C4-2B (cell line): ENCODE data around the gene ZNF786.
A peak's percentile ranks its signal among the peaks of the same experiment; 100 is the strongest.

Experiments
- H3K27ac ChIP-seq: fragments of 450-650 bp; 2 replicates; pipeline ENCODE4 v1.5.1; 2017
- ZFX ChIP-seq: fragments of 450-650 bp; IDR thresholded peaks from 2 replicates; pipeline ENCODE4 v1.6.1; 2017
- TF ChIP-seq, protein P1 (sequence below): fragments of 450-650 bp; conservative IDR thresholded peaks from 2 replicates; pipeline ENCODE4 v1.5.1; 2017; ENCODE audit warnings: mild to moderate bottlenecking

Gene ZNF786, protein sequence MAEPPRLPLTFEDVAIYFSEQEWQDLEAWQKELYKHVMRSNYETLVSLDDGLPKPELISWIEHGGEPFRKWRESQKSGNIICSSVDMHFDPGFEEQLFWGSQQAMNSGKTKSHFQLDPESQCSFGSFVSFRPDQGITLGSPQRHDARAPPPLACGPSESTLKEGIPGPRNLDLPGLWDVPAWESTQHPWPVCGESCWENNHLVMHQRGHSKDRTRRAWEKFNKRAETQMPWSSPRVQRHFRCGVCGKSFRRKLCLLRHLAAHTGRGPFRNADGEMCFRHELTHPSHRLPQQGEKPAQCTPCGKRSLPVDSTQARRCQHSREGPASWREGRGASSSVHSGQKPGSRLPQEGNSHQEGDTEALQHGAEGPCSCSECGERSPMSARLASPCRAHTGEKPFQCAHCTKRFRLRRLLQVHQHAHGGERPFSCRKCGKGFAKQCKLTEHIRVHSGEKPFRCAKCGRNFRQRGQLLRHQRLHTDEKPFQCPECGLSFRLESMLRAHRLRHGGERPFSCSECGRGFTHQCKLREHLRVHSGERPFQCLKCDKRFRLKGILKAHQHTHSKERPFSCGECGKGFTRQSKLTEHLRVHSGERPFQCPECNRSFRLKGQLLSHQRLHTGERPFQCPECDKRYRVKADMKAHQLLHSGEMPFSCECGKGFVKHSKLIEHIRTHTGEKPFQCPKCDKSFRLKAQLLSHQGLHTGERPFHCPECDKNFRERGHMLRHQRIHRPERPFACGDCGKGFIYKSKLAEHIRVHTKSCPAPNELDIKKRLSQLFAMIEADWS

DNA sequence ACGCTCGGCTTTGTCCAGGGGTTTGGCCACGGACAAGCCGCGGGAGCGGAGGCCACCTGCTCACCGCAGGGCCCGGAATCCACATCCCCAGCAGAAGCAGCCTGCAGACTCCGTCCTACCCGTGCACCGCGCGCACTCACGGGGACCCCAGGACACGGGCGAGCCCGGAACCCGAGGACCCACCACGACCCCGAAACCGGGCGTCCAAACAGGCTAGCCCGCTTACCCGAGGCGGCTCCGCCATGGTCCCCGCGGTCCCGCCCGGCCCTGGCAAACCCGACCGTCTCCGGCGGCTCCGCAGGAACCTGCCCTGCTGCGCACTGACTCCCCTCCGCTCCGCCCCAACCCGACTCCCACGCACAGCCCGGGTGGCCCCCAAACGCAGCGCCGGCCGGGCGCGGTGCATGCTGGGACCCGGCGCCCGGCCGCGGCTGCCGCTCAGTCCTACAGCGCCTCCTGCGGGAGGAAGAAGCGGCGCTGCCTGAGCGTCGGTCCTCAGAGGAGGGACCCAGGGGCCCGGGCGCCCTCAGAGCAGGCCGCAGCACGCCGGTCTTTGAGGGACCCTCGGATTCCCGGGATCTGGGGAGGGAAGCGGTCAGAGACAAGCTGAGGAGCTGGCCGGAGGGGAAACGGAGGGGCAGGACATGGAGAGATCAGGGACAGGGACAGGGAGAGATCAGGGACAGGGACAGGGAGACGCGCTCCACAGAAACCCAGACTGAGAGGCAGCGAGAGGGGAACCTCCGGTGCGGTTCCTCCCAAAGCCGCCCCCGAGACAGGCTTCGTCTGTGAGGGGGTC lies at the start of gene ZNF786:
TSS of gene ZNF786 (minus strand) at position 322 of the 799 bp plus-strand sequence. CDS start at position 244, 78 bp downstream.
- peak within 1 kb of the TSS; percentile 90 for H3K27ac ChIP-seq
- TF ChIP-seq ZFX, result peak; percentile 89; the same call in 1 of the 2 replicates
- TF ChIP-seq, protein P1, sequence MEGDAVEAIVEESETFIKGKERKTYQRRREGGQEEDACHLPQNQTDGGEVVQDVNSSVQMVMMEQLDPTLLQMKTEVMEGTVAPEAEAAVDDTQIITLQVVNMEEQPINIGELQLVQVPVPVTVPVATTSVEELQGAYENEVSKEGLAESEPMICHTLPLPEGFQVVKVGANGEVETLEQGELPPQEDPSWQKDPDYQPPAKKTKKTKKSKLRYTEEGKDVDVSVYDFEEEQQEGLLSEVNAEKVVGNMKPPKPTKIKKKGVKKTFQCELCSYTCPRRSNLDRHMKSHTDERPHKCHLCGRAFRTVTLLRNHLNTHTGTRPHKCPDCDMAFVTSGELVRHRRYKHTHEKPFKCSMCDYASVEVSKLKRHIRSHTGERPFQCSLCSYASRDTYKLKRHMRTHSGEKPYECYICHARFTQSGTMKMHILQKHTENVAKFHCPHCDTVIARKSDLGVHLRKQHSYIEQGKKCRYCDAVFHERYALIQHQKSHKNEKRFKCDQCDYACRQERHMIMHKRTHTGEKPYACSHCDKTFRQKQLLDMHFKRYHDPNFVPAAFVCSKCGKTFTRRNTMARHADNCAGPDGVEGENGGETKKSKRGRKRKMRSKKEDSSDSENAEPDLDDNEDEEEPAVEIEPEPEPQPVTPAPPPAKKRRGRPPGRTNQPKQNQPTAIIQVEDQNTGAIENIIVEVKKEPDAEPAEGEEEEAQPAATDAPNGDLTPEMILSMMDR, result peak; percentile 100

DNA sequence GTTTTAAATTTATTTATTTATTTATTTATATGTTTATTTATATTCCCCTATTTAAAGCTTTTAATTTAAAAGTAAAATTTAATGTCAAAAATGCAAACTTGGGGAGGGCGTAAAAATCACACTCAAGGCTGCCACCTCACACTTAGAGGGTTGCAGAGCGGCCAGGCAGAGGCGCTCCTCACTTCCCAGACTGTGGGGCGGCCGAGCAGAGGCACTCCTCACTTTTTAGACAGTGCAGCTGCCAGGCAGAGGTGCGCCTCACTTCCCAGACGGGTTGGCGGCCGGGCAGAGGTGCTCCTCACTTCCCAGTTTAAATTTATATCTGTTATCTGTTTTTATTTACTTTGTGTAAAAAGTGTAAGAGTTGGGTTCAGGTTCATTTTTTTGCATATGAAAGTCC lies 45.6 kb upstream of the ZNF786 start:
- TF ChIP-seq, protein P1, result no peak
- no peak for TF ChIP-seq ZFX
- no peak overlapping the region for H3K27ac ChIP-seq

DNA sequence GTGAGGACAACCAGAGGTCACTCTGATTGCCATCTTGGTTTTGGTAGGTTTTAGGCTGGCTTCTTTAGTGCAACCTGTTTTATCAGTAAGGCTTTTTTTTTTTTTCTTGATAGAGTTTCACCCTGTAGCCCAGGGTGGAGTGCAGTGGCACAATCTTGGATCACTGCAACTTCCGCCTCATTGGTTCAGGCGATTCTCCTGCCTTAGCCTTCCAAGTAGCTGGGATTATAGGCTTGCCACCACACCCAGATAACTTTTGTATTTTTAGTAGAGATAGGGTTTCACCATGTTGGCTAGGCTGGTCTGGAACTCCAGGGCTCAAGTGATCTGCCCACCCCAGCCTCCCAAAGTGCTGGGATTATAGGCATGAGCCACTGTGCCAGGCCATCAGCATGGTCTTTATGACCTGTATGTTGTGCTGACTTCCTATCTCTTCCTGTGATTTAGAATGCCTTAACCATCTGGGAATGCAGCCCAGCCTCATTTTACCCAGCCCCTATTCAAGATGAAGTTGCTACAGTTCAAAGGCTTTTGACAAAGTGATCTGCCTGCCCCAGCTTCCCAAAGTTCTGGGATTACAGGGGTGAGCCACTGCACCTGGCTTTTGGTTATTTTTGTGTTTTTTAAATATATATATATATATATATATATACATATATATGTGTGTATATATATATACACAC lies 42.7 kb upstream of the ZNF786 start:
- no peak overlapping the region for H3K27ac ChIP-seq
- TF ChIP-seq, protein P1, result no peak
- TF ChIP-seq ZFX, result no peak

DNA sequence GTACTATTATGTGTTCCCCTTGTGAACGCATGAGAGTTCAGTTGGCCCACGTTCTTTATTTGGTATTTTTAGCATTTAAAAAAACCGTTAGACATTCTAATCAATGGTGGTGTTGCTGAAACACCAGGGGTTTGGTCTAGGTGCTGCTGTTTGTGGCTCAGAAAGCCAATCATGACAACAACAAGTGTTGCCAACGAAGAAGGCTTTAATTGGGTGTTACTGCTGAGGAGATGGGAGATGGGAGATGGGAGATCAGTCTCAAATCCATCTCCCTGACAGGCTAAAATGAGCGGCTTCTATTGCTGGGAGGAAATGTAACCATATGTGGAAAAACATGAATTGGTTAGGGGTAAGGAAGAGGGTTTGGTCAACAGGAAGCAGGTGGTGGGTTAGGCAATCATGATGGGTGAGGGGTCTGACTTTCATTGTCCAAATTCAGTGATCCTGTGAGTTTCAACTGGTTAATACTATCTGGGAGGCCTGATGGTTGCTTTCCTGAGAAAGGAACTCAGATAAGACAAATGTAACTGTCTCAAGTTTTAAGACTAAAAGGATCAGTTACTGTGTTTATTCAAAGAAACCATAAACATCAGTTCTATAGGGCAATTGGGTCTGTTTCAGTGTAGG lies 40.2 kb upstream of the ZNF786 start:
- TF ChIP-seq, protein P1, result no peak
- no peak overlapping the region for H3K27ac ChIP-seq

DNA sequence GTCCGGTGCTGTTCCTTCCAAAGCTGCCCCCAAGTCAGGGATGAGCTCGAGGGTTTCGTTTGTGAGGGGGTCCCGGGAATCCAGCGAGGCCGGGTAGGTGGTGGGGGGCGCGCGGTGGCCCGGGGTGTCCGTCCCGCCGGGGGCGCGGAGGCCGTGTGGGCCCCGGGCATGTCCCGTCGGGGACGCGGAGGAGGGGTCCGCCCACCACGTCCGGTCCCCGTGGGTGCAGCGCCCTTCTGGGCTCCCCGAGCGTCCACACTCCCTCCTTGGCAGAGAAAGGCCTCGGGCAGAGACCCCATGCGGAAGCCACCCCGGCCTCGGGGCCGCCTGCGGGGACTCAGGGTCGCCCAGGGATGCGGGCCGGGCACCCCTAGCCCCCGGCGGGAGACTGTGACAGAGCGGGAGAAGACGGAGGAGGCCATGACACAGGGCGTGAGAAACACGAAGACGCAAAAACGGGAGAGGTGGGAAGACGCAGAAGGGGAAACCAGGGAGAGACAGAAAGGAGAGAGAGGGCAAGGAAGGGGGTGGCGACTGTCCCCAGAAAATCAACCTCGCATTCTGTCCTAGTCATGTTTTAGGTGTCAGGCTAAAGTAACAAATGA lies 36.2 kb upstream of the ZNF786 start:
- no peak for TF ChIP-seq ZFX
- TF ChIP-seq, protein P1, result 0 out of 2 replicates have a peak, but pooled peaks have one; percentile 49
- peak overlapping the region; percentile 95 for H3K27ac ChIP-seq
